RCC 7860 (cell line): Measurements from ENCODE around the gene ANAPC15.
"Not testable (repeated sequence)": the region's sequence is repeated elsewhere in the genome, so short reads cannot be mapped to it uniquely, and the experiment has no call there.

ENCODE experiments used
- DNase-seq: peaks from one replicate; pipeline ENCODE4 v3.0.0-alpha.2; 2015; ENCODE audit warnings: low spot score
- FAIRE-seq: peaks from 2 replicates; lab custom pipeline; 2012; peaks lifted over from hg19 to GRCh38; lab: Jason Lieb, UNC

The ANAPC15 gene

DNA sequence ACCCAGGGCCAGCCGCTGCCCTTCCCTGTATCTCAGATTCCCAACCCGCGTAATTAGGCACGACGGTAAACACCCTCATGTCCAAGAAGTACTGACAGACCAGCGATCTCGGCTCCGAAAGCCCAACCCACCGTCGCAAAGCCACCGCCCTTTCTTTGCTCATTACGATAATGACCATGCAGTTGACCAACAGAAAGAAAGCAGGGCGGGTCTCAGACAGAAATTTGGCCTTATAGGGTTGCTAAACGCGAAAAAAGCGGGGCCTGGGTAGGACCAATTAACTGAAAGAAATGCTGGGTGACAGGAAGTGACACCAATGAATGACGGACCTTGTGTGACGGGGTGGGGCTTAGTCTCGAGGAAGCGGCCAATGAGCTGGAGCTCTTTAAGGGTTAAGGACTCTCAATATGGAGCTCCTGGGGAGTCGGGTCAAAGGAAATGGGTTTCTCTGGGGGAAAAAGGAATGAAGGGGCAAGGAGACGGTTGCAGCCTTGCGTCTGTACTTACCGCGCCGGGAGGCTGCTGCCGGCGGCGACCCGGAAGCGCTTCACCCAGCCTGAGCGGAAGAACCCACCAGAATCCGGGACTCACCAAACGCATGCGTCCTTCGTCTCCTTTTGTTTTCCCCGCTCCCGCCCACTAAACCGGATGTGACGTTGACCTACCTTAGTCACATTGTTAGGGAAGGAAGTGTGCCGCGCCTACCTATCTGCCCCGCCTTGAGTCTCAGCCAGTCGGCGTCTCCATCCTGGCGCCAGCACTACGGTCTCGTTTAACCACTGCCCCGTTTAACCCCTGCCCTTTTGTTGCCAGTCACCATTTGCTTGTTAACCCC lies at the start of gene ANAPC15:
ANAPC15 (minus strand) TSS at position 553 of the 835 bp plus-strand sequence. CDS start 1,419 bp downstream, outside the sequence.
- FAIRE-seq (peak; percentile 94), DNase-seq (peak; percentile 97)

DNA sequence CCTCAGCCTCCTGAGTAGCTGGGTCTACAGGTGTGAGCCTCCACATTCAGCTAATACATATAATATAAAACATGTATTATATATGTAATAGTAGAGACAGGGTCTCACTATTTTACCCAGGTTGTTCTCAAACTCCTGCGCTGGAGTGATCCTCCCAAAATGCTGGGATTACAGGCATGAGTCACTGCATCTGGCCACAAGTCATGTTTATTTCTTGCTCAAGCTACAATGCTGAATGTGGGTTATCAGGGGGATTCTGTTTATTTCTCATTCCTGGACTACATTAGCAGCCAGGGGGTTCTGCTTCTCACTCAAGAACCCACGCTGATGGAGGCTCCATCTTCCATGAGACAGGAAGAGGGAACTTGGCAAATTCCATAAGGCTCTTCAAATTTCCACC lies 47.8 kb upstream of the ANAPC15 start:
- no peak for DNase-seq
- FAIRE-seq = no peak

DNA sequence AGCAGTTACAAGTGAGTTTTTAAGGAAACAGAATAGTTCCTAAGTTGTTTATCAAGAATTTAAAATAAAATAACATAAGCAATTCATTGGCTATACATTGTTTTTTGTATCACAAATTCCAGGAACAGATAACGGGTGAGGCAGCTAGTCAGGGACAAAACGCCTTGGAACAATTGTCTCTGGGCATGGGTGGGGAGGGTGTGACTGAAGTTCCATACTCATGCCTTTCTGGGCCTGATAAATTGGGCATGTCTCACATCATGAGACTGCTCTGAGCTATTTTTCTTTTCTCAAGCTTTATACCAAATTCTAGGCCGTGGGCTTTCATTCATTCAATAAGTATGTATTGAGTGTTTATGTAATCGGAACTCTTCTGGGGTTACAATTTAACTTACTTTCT lies 44.6 kb upstream of the ANAPC15 start:
- DNase-seq = no peak
- no peak for FAIRE-seq

DNA sequence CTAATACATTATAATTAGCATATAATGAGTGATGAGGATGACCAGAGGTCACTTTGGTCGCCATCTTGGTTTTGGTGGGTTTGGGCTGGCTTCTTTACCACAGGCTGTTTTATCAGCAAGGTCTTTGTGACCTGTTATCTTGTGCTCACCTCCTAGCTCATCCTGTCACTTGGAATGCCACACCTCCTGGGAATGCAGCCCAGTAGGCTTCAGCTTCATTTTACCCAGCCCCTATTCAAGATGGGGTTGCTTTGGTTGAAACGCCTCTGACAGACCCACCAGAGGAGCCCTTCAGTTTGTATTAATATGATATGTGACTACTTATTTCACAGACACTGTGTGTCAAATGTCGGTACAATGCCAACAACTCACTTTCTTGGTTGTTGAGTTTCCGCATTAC lies 43.3 kb upstream of the ANAPC15 start:
- FAIRE-seq = no peak
- no peak for DNase-seq

DNA sequence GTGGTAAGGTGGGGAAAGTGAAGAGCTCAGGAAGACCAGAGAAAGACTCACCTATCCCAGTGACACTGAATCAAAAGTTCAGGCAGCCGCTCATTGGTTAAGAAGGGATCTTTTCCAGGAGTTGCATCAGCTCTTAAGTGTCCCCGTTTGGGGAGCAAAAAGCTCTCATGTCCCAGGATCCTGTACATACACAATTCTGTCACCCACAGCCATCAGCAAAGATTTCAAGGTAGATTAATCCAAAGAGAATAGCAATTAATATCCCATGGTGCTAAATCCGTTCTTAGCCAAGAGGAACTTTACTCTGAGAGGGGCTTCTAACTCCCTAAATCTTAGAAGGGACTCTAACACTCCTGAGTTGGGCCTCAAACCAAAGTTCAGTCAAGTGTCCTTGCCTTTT lies 42.3 kb upstream of the ANAPC15 start:
- no peak for DNase-seq

DNA sequence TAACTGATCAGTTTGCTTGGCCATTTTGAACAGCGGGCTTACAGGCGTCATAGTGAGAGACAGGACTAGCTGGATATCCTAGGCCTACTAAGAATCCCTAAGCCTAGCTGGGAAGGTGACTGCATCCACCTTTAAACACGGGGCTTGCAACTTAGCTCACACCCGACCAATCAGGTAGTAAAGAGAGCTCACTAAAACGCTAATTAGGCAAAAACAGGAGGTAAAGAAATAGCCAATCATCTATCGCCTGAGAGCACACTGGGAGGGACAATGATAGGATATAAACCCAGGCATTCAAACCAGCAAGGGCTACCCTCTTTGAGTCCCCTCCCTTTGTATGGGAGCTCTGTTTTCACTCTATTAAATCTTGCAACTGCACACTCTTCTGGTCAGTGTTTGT lies 41.4 kb upstream of the ANAPC15 start:
- not testable (repeated sequence) for DNase-seq, FAIRE-seq

More for the DNA sequence above, 42.3 kb upstream of the ANAPC15 start:
- no peak for FAIRE-seq

DNA sequence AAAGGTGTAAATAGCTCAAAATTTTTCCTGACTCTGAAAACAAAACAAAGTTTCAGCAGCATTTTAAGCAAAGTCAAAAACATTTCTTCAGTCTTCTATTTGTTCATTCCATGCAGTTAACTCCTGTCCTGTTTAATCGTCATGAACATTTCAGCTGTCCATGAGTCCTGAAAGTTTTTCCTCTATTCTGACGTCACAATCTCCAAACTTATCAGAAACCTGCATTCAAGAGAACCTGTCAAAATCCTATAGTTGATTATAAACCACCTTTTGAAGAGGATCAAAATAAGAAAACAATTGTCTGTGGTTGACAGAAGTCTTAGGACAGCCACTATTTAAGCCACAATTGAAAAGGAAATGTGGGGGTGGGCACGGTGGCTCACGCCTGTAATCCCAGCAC lies 38.4 kb upstream of the ANAPC15 start:
- DNase-seq = no peak
- no peak for FAIRE-seq

DNA sequence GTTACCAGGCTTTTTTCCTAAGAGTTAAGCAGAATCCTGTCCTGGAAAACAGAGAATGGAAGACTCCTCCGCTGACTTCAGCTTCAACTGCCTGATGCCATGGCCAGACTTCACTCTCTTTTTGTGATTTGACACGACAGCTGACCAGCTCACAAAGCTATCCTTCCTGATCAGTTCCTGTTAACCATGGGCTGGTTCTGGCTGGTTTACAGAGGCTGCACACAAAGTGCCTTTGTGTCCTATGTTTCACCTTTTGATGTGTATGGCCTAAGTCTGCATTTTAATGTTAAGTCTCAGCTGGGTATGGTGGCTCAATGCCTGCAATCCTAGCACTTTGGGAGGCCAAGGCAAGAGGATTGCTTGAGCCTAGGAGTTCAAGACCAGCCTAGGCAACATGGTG lies 34.1 kb upstream of the ANAPC15 start:
- FAIRE-seq (no peak), DNase-seq (no peak)

DNA sequence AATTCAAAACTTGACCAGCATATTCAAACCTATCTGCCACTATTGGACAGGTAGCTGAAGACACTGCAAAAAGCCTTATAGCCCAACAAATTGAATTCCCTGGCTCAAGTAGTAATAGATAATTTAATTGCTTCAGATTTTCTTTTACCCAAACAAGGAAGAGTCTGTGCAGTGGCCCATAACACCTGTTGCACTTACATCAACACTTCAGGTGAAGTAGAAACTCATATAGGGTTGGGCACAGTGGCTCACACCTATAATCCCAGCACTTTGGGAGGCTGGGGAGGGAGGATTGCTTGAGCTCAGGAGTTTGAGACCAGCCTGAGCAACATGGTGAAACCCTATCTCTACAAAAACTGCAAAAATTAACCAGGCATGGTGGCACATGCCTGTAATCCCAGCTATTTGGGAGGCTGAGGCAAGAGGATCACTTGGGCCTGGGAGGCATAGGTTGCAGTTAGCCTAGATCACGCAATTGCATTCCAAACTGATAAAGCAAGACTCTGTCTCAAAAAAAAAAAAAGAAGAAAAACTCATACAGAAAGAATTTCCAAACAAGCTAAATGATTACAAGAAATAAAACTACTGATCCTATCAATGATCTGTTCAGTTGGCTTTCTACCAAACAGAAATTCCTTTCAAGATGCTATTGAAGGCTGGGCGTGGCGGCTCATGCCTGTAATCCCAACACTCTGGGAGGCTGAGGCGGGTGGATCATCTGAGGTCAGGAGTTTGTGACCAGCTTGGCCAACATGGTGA lies 32.5 kb upstream of the ANAPC15 start:
- FAIRE-seq = peak; percentile 70
- peak; percentile 78 for DNase-seq

DNA sequence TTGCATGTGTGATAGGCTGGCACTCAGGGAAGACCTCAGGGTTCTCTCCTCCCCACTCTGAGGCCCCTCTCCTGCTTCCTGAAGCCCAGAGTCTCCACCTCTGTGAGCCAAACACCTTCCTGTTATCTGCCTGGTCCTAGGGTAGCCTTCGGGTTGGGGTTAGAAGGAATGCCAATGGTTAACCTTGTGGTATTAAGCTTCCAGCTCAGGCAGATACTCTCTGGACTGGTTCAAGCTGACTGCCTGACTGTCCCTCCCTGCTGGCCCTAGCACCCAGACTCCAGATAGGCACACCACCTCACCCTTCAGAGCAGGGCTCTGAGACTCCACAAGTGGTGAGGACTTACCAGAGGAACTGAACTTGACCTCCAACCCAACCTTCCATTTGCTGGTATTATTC lies 30.0 kb upstream of the ANAPC15 start:
- peak; percentile 92 for FAIRE-seq
- peak; percentile 53 for DNase-seq

DNA sequence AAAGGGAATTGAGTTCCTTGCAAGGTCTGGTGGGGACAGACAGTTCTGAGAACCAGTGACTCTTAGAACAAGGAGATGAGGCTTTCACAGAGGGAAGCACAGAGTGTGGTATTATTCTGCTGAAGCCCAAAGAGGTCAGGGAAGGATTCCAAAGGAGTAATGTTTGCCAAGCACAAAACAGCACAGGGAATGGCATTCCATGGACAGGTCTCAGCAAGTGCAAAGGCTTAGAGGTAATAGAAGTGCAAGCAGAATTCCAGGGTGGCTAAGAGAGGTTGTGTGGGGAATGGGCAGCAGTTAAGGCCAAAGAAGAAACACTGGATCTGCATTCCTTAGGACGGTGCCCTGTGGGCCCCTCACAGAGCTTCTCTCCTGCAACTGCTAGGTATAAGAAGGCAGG lies 29.6 kb upstream of the ANAPC15 start:
- peak; percentile 25 for DNase-seq

DNA sequence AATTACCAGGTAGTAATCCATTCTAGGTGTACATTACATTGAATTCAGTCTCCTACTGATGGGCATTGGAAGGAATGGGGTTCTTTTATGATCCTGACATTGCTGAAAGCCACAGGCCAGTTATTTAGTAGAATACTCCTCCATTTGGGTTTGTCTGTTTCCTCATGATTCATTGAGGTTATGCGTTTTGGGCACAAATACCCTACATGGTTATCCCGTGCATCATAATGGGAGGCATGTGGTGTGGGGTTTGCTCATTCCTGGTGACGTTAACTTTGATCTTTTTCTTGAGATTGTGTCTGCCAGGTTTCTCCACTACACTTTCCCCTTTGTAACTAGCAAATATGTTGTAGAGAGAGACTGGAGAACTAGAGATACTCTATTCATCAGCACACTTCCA lies 28.6 kb upstream of the ANAPC15 start:
- DNase-seq (peak; percentile 91), FAIRE-seq (peak; percentile 92)

More for the DNA sequence above, 29.6 kb upstream of the ANAPC15 start:
- FAIRE-seq = not testable (repeated sequence)

DNA sequence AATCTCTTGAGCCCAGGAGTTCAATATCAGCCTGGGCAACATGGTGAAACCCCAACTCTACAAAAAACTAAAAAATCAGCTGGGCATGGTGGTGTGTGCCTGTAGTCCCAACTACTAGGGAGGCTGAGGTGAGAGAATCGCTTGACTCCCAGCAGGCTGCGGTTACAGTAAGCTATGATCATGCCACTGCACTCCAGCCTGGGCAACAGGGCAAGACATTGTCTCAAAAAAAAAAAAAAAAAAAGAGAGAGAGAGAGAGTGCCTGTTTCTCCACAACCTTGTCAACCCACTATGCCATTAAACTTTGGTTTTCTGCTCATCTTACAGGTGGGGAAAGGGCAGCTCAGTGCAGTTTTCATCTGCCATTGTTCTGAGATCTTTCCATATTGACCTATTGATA lies 28.2 kb upstream of the ANAPC15 start:
- peak; percentile 70 for FAIRE-seq
- peak; percentile 75 for DNase-seq

DNA sequence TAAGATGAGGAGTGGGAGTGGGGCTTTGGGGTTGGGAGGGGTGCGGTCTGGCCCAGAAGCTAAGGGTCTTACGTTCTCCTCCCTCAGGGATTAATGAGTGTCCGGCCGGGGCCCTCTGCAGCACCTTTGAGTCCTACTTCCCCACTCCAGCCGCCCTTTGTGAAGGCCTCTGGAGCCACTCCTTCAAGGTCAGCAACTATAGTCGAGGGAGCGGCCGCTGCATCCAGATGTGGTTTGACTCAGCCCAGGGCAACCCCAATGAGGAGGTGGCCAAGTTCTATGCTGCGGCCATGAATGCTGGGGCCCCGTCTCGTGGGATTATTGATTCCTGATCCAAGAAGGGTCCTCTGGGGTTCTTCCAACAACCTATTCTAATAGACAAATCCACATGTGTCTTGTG lies 27.0 kb upstream of the ANAPC15 start:
- DNase-seq (no peak), FAIRE-seq (no peak)

DNA sequence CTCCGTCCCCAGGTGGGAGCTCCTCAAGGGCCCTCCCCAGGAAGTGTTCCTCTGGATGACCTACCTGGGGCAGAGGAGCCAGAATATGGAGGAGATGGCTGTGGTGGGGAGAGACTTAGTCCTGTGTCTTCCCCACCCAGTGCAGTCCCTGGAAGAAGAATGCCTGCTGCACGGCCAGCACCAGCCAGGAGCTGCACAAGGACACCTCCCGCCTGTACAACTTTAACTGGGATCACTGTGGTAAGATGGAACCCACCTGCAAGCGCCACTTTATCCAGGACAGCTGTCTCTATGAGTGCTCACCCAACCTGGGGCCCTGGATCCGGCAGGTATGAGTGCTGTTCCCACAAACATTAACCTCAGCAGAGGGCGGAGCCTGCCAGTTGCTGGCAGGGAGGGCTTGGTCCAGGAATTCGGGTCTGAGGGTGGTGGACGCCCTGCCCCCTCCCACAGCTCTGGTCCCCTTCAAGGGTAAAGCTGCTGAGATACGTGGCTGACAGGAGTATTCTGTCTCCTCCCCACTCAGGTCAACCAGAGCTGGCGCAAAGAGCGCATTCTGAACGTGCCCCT lies 26.4 kb upstream of the ANAPC15 start:
- FAIRE-seq (no peak), DNase-seq (no peak)

DNA sequence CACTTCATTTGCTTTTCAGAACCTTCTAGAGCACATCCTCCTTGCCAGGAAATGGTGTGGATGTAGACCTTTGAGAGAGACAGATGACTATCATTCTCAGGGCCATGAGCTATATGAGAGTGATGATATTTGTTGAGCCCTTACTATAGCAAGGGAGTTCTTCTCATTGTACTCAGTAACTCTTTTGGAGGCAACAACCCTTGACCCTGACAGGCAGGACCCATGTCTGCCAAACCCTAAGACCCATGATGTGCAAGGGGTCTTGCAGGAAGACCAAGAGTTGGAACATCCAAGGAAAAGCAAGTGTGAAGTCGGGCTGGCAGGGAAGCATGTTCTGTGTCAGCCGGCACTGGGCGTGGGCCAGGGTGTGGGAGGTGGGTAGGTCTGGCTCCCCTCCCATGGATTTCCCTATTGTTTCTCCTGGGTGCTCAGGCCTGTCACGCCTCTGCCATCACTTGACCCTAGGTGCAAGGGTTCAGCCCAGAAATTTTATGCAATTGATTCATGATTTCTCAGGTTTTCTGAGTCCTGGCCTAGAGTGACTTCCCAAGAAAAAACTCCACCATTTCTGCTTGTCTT lies 24.3 kb upstream of the ANAPC15 start:
- no peak for FAIRE-seq

DNA sequence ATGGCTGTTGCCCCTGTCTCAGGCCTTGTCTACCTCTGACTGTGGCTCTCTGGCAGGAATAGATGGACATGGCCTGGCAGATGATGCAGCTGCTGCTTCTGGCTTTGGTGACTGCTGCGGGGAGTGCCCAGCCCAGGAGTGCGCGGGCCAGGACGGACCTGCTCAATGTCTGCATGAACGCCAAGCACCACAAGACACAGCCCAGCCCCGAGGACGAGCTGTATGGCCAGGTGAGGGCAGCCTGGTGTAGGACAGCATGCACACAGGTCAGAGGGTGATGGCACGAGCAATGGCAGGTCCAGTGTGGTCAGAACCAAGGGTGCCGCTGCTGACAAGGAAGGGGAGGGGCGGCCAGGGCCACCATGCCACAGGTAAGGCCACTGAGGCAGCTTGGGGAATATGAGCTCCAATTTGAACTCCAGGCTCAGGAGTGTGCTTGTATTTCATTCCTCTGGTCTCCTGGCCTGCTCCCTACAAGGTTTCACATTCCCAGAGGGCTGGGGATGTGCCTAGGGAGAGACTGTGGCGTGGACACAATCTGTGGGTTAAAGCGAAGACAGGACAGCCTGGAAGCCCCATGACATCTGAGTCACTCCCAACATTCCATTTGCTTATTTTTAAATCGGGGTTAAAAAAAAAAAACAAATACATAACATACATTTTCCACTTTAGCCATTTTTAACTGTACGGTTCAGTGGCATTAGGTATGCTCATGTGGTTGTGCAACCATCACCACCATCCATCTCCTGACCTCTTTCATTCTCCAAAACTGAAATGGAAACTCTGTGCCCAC lies 23.6 kb upstream of the ANAPC15 start:
- FAIRE-seq = no peak

More for the DNA sequence above, 24.3 kb upstream of the ANAPC15 start:
- no peak for DNase-seq

DNA sequence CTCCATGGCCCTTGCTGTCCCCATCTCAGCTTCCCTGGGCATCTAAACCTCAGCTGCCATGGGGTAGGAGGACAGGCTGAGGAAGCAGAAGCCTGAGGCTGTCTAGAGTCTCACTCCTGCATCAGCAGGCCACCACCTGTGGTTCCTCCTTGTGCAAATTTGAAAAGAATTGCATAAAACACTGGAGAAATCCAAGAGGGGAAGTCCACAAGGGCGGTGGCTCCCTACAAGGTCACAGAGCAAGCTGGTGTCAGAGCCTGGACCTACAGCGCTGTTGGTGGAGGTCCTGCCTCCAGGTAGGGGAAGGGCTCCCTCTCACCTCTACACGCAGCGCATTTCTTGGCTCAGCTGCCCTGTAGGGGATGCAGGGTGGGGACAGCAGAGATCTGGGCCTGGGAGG lies 23.0 kb upstream of the ANAPC15 start, which contains the start of gene FOLR3:
FOLR3 (plus strand) TSS at position 253 of the 400 bp plus-strand sequence. CDS start 228 bp downstream, outside the sequence.
- not testable (repeated sequence) for DNase-seq, FAIRE-seq

More for the DNA sequence above, 23.6 kb upstream of the ANAPC15 start:
- no peak for DNase-seq

DNA sequence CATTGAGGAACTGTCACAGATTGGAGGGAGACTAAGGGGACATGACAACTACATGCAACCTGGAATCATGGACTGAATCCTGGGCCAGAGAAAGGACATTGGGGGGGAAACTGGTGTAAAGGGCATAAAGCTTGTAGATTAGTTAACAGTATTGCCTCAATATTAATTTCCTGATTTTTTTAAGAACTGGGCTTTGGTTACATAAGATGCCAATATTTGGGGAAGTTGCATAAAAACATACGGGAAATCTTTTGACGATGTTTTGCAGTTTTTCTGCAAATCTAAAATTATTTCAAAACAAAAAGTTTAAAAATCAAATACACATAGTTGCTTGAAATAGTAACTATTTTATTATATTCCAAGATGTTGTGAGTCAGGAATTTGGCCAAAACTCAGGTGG lies 20.2 kb upstream of the ANAPC15 start:
- no peak for DNase-seq
- FAIRE-seq = no peak

DNA sequence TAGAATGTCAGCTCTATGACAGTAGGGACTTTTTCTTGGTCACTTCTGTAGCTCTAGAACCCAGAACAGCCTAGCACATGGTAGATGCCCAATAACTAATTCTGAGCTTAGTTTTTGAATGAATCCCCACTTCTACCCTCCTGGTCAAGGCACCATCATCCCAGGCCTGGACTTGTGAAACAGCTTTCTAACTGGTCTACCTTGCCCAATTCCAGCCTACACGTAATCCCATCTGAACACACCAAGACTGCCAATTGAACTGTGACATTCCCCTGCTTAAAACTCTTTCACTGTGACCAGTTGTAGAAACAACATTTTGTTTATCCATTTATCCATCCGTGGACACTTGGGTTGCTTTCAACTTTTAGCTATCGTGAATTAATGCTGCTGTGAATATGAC lies 16.9 kb upstream of the ANAPC15 start:
- DNase-seq (no peak), FAIRE-seq (no peak)
